ENCODE results near the gene HYAL2. TPM values are rescaled to one million over a fixed set of nuclear protein-coding genes. Genes with fewer than 3 reads are reported as not detected.
A peak's percentile ranks its signal among the peaks of the same experiment; 100 is the strongest.

The HYAL2 gene
- polyA plus RNA-seq, 3 donors, result 18.3 to 25.8 (median 18.9) TPM

DNA sequence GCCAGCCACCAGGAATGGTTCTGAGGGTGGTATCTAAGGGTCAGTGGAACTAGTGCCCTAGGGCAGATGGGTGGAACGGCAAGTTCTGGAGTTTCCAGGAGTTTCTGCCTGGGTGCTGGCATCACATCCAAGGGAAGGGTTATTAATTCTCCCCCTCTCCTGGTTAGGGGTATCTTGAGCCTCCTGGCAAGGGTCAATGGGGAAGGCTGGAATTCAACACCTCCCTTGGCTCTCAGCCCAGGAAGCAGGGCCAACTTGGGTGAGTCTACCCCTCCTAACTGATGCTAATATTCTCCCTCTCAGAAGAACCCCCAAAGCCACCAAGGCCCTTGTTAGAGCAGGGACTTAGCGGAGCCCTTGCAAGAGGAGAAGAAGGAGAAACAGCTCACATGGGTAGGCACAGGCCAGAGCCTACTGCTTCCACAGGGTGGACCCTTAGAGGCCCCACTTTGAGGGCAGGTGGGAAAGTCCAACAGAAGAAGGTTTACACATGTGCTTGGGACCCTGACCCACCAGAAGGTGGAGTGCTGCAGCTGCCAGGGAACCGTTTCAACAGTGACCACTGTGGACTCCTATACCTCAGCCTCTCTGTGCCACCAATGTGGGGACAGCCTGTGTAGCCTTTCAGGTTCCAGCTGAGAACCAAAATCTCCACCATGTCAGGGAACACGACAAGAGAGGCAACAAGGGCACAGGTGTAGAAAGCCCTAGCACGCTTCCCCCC lies 33.4 kb upstream of the HYAL2 start:
- H3K4me3 Mint-ChIP-seq, result no peak overlapping the region
- H3K4me1 Mint-ChIP-seq, result peaks cover 57% of the 10 kb centered on the region
- no peaks in the 10 kb centered on the region for H3K9me3 ChIP-seq (replicated peaks in 1 of 2; ENCODE audit: control insufficient read depth in 1 of 2, insufficient read depth in 1 of 2, low read length in 2 of 2)
- H3K27me3 ChIP-seq (ENCODE audit: control insufficient read depth in 2 of 2, insufficient read depth in 2 of 2, low read length in 2 of 2), result no peaks in the 10 kb centered on the region
- peak overlapping the region; percentile 21 for H3K9ac ChIP-seq (ENCODE audit: insufficient read depth, low read length, poor library complexity, severe bottlenecking)
- TF ChIP-seq, protein P1, sequence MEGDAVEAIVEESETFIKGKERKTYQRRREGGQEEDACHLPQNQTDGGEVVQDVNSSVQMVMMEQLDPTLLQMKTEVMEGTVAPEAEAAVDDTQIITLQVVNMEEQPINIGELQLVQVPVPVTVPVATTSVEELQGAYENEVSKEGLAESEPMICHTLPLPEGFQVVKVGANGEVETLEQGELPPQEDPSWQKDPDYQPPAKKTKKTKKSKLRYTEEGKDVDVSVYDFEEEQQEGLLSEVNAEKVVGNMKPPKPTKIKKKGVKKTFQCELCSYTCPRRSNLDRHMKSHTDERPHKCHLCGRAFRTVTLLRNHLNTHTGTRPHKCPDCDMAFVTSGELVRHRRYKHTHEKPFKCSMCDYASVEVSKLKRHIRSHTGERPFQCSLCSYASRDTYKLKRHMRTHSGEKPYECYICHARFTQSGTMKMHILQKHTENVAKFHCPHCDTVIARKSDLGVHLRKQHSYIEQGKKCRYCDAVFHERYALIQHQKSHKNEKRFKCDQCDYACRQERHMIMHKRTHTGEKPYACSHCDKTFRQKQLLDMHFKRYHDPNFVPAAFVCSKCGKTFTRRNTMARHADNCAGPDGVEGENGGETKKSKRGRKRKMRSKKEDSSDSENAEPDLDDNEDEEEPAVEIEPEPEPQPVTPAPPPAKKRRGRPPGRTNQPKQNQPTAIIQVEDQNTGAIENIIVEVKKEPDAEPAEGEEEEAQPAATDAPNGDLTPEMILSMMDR (IDR thresholded peaks at IDR 0.05), result no peak
- no peak overlapping the region for H2AFZ ChIP-seq (ENCODE audit: insufficient read depth, low read depth, low read length, poor library complexity, severe bottlenecking)
- H3K27ac Mint-ChIP-seq, result peak overlapping the region in 4 of 7 donors; percentile 57 to 82 (median 76)
- intact Hi-C loops (cut with micrococcal nuclease), result loop anchor here (5.0 to 10.0 kb wide), 3 partner anchors 261 to 1039 kb away; partner anchors contain the start of genes MAPKAPK3 (in 1 of the 2), MON1A (in 1 of the 2) and RBM15B (in 1 of the 2)
- DNase-seq, result no peak
- peaks cover 0 to 2% (median 0%) of the 10 kb centered on the region in 3 donors for H3K27me3 Mint-ChIP-seq (ENCODE audit: low read depth in 3 of 3)
- H3K36me3 Mint-ChIP-seq, result peaks cover 28 to 50% of the 10 kb centered on the region in 2 donors
- H3K9me3 Mint-ChIP-seq, result no peaks in the 10 kb centered on the region
- H3K4me1 ChIP-seq (ENCODE audit: control insufficient read depth in 1 of 2, insufficient read depth in 2 of 2, low read length in 2 of 2), result peaks cover 51 to 63% of the 10 kb centered on the region in 2 donors
- H3K27ac ChIP-seq (ENCODE audit: low read depth in 1 of 2, low read length in 2 of 2), result peak overlapping the region; percentile 9 to 91
- H3K4me2 ChIP-seq (replicated peaks; ENCODE audit: extremely low read depth, low read length, poor library complexity, severe bottlenecking), result peak overlapping the region; percentile 98
- peaks cover 44 to 56% of the 10 kb centered on the region in 2 donors for H3K36me3 ChIP-seq (replicated peaks in 1 of 2; ENCODE audit: control insufficient read depth in 1 of 2, insufficient read depth in 2 of 2, low read length in 2 of 2)
- peaks cover 75% of the 10 kb centered on the region for H3K79me2 ChIP-seq (ENCODE audit: insufficient read depth, low read length)
- peak overlapping the region in 1 of 3 experiments; percentile 91 for H3K4me3 ChIP-seq (replicated peaks in 1 of 3; ENCODE audit: low read depth in 2 of 3, low read length in 3 of 3)
- peaks cover 79% of the 10 kb centered on the region for H4K20me1 ChIP-seq (ENCODE audit: insufficient read depth, low read length)
- WGBS (ENCODE audit: insufficient coverage), result 78% methylated on average over 3 of the region's 5 CpGs

DNA sequence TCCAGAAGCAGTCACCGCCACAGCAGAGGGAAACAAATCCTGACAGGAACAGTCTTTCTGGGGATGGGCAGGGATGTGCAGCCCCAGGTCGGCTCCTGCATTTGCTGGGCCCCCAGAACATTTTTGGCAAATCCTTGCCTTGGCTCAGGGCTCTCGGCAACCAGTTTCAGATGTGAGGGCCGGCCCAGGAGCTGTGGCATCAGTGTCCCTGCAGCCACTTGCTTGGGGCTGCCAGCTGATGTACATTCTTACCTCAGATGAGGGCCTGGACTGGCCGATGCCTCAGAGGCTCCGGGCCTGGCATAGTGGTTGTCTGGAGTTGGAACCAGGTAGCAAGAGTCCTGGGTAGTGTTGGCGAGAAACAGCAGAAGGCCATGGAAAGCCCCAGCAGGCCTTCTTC lies 32.3 kb upstream of the HYAL2 start:
- H3K27me3 Mint-ChIP-seq (ENCODE audit: low read depth in 3 of 3), result peaks cover 0 to 2% (median 0%) of the 10 kb centered on the region in 3 donors
- H3K27ac Mint-ChIP-seq, result no peak overlapping the region
- Histone ChIP-seq H3K27me3 (ENCODE audit: control insufficient read depth in 2 of 2, insufficient read depth in 2 of 2, low read length in 2 of 2) (no peaks in the 10 kb centered on the region), H3K4me3 (replicated peaks in 1 of 3; ENCODE audit: low read depth in 2 of 3, low read length in 3 of 3) (no peak overlapping the region), H3K9me3 (replicated peaks in 1 of 2; ENCODE audit: control insufficient read depth in 1 of 2, insufficient read depth in 1 of 2, low read length in 2 of 2) (no peaks in the 10 kb centered on the region), H3K4me2 (replicated peaks; ENCODE audit: extremely low read depth, low read length, poor library complexity, severe bottlenecking) (no peak overlapping the region), H3K9ac (ENCODE audit: insufficient read depth, low read length, poor library complexity, severe bottlenecking) (no peak overlapping the region), H3K4me1 (ENCODE audit: control insufficient read depth in 1 of 2, insufficient read depth in 2 of 2, low read length in 2 of 2) (peaks cover 60 to 71% of the 10 kb centered on the region in 2 donors), H3K36me3 (replicated peaks in 1 of 2; ENCODE audit: control insufficient read depth in 1 of 2, insufficient read depth in 2 of 2, low read length in 2 of 2) (peaks cover 44 to 56% of the 10 kb centered on the region in 2 donors), H4K20me1 (ENCODE audit: insufficient read depth, low read length) (peaks cover 82% of the 10 kb centered on the region), H2AFZ (ENCODE audit: insufficient read depth, low read depth, low read length, poor library complexity, severe bottlenecking) (no peak overlapping the region), H3K27ac (ENCODE audit: low read depth in 1 of 2, low read length in 2 of 2) (no peak overlapping the region), H3K79me2 (ENCODE audit: insufficient read depth, low read length) (peaks cover 81% of the 10 kb centered on the region)
- peaks cover 28 to 50% of the 10 kb centered on the region in 2 donors for H3K36me3 Mint-ChIP-seq
- WGBS (ENCODE audit: insufficient coverage), result 93% methylated on average over 4 of the region's 7 CpGs
- H3K9me3 Mint-ChIP-seq, result no peaks in the 10 kb centered on the region
- TF ChIP-seq, protein P1 (IDR thresholded peaks at IDR 0.05), result no peak
- peaks cover 63% of the 10 kb centered on the region for H3K4me1 Mint-ChIP-seq
- intact Hi-C loops (cut with micrococcal nuclease), result loop anchor here (5.0 to 10.0 kb wide), 4 partner anchors 257 to 1040 kb away; partner anchors contain the start of genes CISH (in 1 of the 2), MAPKAPK3 (in 1 of the 2), MON1A (in 1 of the 2) and RBM15B (in 1 of the 2)
- H3K4me3 Mint-ChIP-seq, result no peak overlapping the region
- no peak for DNase-seq

Data from CD14-positive monocyte (primary cell).